Loucy (cell line): Measurements from ENCODE around the gene GRM3.

Experiments used
- CTCF ChIP-seq: fragments of 200-600 bp; sonication (generic); conservative IDR thresholded peaks from 2 replicates; pipeline ENCODE4 v1.5.1; 2014; ENCODE audit warnings: mild to moderate bottlenecking, antibody characterized with exemption, low read length
- EZH2phosphoT487 ChIP-seq: fragments of 200-600 bp; IDR thresholded peaks from 2 replicates; pipeline ENCODE4 v1.6.1; 2018; ENCODE audit warnings: antibody characterized with exemption, mild to moderate bottlenecking, moderate library complexity, borderline replicate concordance

GRCh38 chr7:86823769-86824168, 180.1 kb downstream of the GRM3 start:
- TF ChIP-seq CTCF: no peak
- TF ChIP-seq EZH2phosphoT487: no peak
